Tibial nerve (tissue), 4 donors: ENCODE data around the gene PCDHGA4. TPM values are rescaled to one million over a fixed set of nuclear protein-coding genes. Genes with fewer than 3 reads are reported as not detected.
A peak's percentile ranks its signal among the peaks of the same experiment; 100 is the strongest.

Experiments used
- DNase-seq, 2 donors: peaks; one replicate each; pipeline ENCODE4 v3.0.0-alpha.2; 2019; ENCODE audit warnings: low spot score in 2 of 2
- H3K27ac ChIP-seq, 4 donors: fragments of 200-600 bp; sonication (generic) in 3 of 4; one replicate each; pipeline ENCODE4 v1.5.1; 2017 to 2019; ENCODE audit warnings: mild to moderate bottlenecking in 1 of 4
- H3K27me3 ChIP-seq, 2 donors: fragments of 200-600 bp; sonication (generic) in 1 of 2; one replicate each; pipeline versions ENCODE4 v1.5.1 to v1.6.0; 2017 to 2019
- H3K36me3 ChIP-seq, 3 donors: fragments of 200-600 bp; sonication (generic); one replicate each; pipeline ENCODE4 v1.5.1; 2018 to 2019
- H3K4me1 ChIP-seq, 4 donors: fragments of 200-600 bp; sonication (generic) in 3 of 4; one replicate each; pipeline ENCODE4 v1.5.1; 2017 to 2019
- H3K4me3 ChIP-seq, 4 donors: fragments of 200-600 bp; sonication (generic) in 3 of 4; one replicate each; pipeline ENCODE4 v1.5.1; 2017 to 2019; ENCODE audit warnings: mild to moderate bottlenecking in 1 of 4, moderate library complexity in 1 of 4
- H3K9me3 ChIP-seq, 4 donors: fragments of 200-600 bp; sonication (generic) in 3 of 4; one replicate each; pipeline ENCODE4 v1.5.1; 2017 to 2019
- CTCF ChIP-seq, 5 experiments: fragments of 200-600 bp in 3 of 5; fragments of 450-650 bp in 2 of 5; sonication (generic) in 3 of 5; IDR thresholded peaks; one replicate each; pipeline ENCODE4 v1.5.1; 2016 to 2019; ENCODE audit warnings: antibody characterized with exemption in 5 of 5, mild to moderate bottlenecking in 3 of 5, moderate library complexity in 2 of 5
- EP300 ChIP-seq, 2 donors: sonication (generic); formaldehyde crosslinking; IDR thresholded peaks; one replicate each; pipeline ENCODE4 v1.6.1; 2017; ENCODE audit warnings: antibody characterized with exemption in 2 of 2, mild to moderate bottlenecking in 1 of 2
- POLR2A ChIP-seq, 2 donors: fragments of 450-650 bp; IDR thresholded peaks; one replicate each; pipeline ENCODE4 v1.6.1; 2017; ENCODE audit warnings: antibody characterized with exemption in 2 of 2, mild to moderate bottlenecking in 2 of 2, moderate library complexity in 2 of 2
- WGBS, 2 donors: methylation state at CpG; one replicate each; pipeline ENCODE4 v1.1.5; 2018; 5-methylcytosine and 5-hydroxymethylcytosine counted together
- total RNA-seq, 4 donors: library from RNA; depleted of rRNA; stranded (reverse); fragments of >200 nt; gene quantifications; one replicate each; pipeline ENCODE4 v1.1.0, GENCODE V29; 2016

PCDHGA4 gene
- total RNA-seq, 4 donors from 2014 or later: 5.1 to 13.5 (median 9.2) TPM

- Histone ChIP-seq H3K4me1 (no peaks in the 10 kb centered on the region), H3K36me3 (peaks cover 0 to 25% (median 0%) of the 10 kb centered on the region in 3 donors), H3K27ac (no peak overlapping the region), H3K4me3 (no peak overlapping the region), H3K9me3 (peaks cover 0 to 99% (median 45%) of the 10 kb centered on the region in 4 donors), H3K27me3 (no peaks in the 10 kb centered on the region)
- 39 to 43% methylated on average over 35 to 46 of the region's 46 CpGs for WGBS, 2 donors
- no peak for DNase-seq
- TF ChIP-seq CTCF (IDR thresholded peaks at IDR 0.05) (no peak), EP300 (IDR thresholded peaks at IDR 0.05) (no peak), POLR2A (IDR thresholded peaks at IDR 0.05) (no peak)
Observed at GRCh38 chr5:141366016-141366896, 11.4 kb downstream of the PCDHGA4 start.

- 17 to 26% methylated on average over 32 of the region's 32 CpGs for WGBS, 2 donors
- Histone ChIP-seq H3K27me3 (no peaks in the 10 kb centered on the region), H3K27ac (no peak within 1 kb of the TSS), H3K36me3 (peaks cover 0 to 23% (median 0%) of the 10 kb centered on the region in 3 donors), H3K4me3 (peak within 1 kb of the TSS in 2 of 4 donors; percentile 8 to 34), H3K4me1 (no peaks in the 10 kb centered on the region), H3K9me3 (peaks cover 0 to 100% (median 45%) of the 10 kb centered on the region in 4 donors)
- DNase-seq: no peak
- TF ChIP-seq POLR2A (IDR thresholded peaks at IDR 0.05) (no peak), CTCF (IDR thresholded peaks at IDR 0.05) (peak in 2 of 5 experiments; percentile 13 to 15)
Observed at GRCh38 chr5:141369994-141370848, 15.4 kb downstream of the PCDHGA4 start, which contains the start of gene PCDHGB3. Gene PCDHGB3 (plus strand): TSS chr5:141370242. CDS start chr5:141370395, 153 bp downstream.

GRCh38 chr5:141371572-141372475 lies 17.0 kb downstream of the PCDHGA4 start:
- no peak for TF ChIP-seq EP300 (IDR thresholded peaks at IDR 0.05)
- no peak for TF ChIP-seq POLR2A (IDR thresholded peaks at IDR 0.05)
- no peak for TF ChIP-seq CTCF (IDR thresholded peaks at IDR 0.05)
- no peak for DNase-seq
- peaks cover 0 to 99% (median 44%) of the 10 kb centered on the region in 4 donors for H3K9me3 ChIP-seq
- no peaks in the 10 kb centered on the region for H3K27me3 ChIP-seq
- peaks cover 0 to 29% (median 0%) of the 10 kb centered on the region in 3 donors for H3K36me3 ChIP-seq
- H3K27ac ChIP-seq: no peak overlapping the region
- WGBS, 2 donors: 41 to 42% methylated on average over 39 to 58 of the region's 69 CpGs
- no peaks in the 10 kb centered on the region for H3K4me1 ChIP-seq
- H3K4me3 ChIP-seq: no peak overlapping the region

- peaks cover 0 to 32% (median 0%) of the 10 kb centered on the region in 3 donors for H3K36me3 ChIP-seq
- peaks cover 0 to 99% (median 49%) of the 10 kb centered on the region in 4 donors for H3K9me3 ChIP-seq
- peak within 1 kb of the TSS in 2 of 4 donors; percentile 3 to 29 for H3K4me3 ChIP-seq
- no peaks in the 10 kb centered on the region for H3K4me1 ChIP-seq
- 15 to 23% methylated on average over 24 to 27 of the region's 27 CpGs for WGBS, 2 donors
- TF ChIP-seq POLR2A (IDR thresholded peaks at IDR 0.05): no peak
- TF ChIP-seq CTCF (IDR thresholded peaks at IDR 0.05): peak in 1 of 5 experiments; percentile 22
- no peaks in the 10 kb centered on the region for H3K27me3 ChIP-seq
- DNase-seq: no peak
- no peak within 1 kb of the TSS for H3K27ac ChIP-seq
Observed at GRCh38 chr5:141373673-141374317, 19.0 kb downstream of the PCDHGA4 start, which contains the start of gene PCDHGA6. Gene PCDHGA6 (plus strand): TSS chr5:141373891. CDS start chr5:141374084, 193 bp downstream.
